Smooth muscle cell of the brain vasculature (primary cell): ENCODE measurements around the gene FKBP11.
"Not testable (repeated sequence)": the region's sequence is repeated elsewhere in the genome, so short reads cannot be mapped to it uniquely, and the experiment has no call there.

Experiments
- DNase-seq: peaks from one replicate; pipeline ENCODE4 v3.0.0-alpha.2; 2012; ENCODE audit warnings: low read depth, low spot score

Gene FKBP11

DNA sequence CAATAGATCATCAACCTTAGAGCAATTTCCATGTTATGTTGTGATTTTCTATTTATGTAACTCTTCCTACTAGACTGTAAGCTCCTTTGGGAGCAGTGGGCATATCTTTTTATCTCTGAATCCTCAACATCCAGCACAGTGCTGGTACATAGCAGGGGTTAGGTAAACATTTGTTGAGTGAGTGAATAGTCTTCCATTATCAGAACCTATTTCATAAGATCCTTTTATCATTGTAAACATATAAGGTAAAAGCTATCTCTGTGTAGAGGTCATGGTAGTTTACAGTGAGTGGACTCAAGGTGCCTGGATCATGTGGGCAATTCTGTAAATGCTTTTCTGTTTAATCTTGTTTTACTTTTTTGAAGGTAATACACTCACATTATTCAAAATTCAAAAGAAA lies 15.1 kb downstream of the FKBP11 start:
- DNase-seq = no peak

DNA sequence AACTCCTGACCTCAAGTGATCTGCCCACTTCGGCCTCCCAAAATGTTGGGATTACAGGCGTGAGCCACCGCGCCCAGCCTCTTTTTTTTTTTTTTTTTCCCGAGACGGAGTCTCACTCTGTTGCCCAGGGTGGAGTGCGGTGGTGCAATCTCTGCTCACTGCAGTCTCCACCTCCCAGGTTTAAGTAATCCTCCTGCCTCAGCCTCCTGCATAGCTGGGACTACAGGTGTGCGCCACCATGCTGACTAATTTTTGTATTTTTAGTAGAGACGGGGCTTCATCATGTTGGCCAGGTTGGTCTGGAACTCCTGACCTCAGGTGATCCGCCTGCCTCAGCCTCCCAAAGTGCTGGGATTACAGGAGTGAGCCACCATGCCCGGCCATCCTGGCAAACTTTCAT lies 15.6 kb downstream of the FKBP11 start:
- DNase-seq = not testable (repeated sequence)

DNA sequence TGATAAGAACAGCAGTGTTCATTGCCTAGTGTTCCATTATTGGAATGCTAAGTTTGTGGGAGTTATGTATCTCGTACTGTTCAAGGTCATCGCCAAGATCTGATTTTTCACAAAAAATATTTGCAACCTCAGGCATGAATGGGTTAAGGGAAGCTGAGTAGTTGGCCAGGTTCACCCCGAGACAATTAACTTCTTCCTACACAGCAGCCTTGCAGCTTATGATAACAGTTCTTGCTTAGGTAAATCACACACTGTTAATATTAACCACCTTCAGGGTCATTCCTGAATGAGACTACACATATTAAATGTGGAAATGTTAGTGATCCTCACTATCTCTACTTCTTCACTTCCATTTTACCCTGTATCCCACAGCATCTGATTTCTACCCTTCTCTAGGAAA lies 18.0 kb downstream of the FKBP11 start:
- no peak for DNase-seq

DNA sequence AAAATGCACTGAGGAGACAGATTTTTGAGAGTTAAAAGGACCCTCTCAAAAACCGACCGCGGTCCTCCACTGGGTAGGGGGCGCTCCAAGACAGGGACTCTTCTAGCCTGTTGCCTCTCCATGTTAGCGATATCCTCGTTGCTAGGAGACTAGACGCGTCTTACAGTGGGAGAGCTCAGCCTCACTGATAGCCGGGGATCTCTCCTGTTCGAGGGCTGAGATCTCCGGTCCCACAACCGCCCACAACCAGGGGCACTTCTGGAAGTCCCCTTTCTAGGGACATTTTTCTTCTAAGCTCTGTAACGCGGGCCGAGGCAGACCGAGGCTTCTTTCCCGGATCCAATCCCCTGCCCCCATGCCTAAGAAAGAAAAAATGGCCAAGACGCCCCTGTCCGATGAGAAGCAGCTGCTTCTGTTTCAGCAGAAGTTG lies 21.3 kb downstream of the FKBP11 start:
- DNase-seq = peak; percentile 66

DNA sequence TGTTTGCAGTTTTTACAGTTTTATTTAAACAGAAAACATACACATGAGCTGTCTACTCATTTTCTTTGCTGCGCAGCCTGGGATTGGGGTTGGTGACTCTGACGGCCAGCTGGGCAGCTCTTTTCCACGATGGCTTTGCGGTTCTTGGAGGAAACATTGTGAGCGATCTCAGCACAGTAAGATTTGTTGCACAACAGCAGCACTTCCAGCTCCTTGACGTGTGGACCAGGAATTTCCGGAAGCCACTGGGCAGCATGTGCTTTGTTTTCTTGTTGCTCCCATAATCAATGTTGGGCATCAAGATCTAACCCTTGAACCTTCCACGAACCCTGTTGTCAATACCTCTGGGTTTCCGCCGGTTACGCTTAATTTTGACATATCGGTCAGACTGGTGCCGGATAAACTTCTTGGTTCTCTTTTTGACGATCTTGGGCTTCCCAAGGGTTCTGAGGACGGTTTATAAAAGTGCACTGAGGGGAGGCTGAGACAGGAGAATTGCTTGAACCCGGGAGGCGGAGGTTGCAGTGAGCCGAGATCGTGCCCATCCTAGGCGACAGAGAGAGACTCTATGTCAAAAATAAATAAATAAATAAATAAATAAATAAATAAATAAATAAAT lies 21.8 kb downstream of the FKBP11 start:
- DNase-seq = no peak

DNA sequence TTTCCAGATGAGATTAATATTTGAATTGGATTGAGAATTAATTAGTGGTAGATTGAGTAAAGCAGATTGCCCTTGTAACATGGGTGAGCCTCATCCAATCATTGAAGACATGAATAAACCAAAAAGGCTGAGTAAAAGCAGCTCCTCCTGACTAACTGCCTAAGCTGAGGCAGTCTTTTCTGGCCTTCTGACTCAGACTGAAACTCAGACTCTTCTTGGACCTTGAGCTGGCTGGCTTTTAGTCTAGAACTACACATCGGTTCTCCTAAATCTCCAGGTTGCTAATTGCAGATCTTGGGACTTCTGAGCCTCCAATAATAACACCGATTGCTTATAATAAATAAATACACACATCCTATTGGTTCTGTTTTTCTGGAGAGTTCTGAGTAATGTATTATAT lies 24.0 kb downstream of the FKBP11 start:
- no peak for DNase-seq

DNA sequence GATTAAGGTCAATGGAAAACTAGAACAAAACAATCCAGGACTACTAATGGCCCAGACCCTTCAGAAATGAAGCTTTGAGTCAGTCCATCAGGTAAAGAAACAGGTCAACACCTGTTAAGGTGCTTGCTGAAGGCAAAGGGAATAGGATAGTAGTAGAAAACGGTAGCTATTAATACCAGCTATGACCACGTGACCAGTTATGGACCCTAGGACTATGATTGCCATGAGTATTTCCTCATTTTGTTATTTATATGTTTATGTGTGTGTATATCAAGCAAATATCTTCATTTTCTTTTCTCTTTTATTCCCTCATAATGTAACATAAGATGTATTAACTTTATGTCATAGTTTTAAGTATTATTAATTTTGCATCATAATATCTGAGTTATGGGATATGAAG lies 25.6 kb downstream of the FKBP11 start:
- no peak for DNase-seq

DNA sequence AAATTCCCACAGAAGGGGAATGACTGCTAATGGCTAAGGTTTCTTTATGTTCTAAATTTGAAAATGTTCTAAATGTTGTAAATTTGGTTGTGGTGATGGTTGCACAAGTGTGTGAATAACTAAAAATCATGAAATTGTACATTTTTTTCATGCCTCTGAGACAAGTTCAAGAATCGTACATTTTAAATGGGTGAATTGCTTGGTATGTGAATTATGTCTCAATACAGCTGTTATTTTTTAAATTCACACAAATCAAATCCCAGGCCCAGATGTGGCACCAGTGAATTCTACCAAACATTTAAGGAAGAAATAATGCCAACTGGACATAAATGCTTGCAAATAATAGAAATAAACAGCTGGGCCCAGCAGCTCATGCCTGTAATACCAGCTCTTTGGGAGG lies 31.0 kb downstream of the FKBP11 start:
- no peak for DNase-seq

DNA sequence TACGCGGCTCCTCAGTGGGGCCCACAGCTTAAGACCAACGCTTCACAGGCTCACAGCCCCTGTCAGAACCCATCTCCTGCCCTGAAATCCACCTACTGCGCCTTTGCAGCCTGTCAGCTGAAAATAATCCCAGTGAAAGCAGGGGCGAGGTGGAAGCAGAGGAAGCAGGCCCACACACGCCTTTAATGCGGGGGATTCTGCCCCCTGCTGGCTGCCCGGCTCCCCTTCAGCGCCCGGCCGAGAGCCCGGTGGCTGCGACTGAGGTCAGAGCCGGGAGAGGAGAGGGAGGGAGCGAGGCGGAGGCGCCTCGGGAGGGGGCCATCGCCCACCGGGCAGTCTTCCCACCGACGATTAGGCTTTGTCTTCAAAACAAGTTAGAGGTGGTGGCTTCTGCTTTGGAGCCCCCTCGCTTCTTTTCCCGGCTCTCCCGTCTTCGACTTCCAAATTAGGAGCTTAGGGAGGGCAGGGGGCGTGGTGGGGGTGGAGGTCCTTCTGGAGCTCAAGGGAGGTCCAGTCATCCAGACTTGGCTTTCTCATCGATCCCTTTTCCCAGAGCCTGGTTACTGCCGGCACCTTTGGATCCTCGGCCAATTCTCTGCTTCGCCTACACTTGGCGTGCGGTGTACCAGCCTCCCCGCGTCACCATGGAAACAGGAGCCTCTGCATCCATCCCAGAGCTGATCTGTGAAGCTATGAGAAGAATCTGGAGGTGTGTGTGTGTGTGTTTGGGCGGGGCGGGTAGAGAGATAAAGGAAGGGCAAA lies 34.5 kb downstream of the FKBP11 start:
- DNase-seq = peak; percentile 29

DNA sequence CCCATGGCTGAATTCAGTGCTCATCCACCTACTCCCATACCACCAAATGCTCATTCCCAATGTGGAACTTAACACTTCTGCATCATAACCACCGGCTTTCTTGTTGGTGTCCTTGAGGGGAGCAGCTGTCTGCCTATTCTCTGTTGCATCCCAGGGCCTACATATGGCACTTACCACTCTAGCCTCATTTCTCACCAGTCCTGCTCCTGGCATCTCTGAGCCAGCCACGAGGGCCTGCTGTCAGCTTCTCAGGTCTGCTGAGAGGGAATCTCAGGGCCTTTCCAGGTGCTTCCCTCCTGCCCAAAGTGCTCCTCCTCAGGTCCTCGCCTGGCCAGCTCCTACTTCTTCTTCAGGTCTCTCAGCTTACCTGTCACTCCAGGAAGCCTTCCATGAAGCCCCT lies 35.6 kb downstream of the FKBP11 start:
- DNase-seq = no peak

DNA sequence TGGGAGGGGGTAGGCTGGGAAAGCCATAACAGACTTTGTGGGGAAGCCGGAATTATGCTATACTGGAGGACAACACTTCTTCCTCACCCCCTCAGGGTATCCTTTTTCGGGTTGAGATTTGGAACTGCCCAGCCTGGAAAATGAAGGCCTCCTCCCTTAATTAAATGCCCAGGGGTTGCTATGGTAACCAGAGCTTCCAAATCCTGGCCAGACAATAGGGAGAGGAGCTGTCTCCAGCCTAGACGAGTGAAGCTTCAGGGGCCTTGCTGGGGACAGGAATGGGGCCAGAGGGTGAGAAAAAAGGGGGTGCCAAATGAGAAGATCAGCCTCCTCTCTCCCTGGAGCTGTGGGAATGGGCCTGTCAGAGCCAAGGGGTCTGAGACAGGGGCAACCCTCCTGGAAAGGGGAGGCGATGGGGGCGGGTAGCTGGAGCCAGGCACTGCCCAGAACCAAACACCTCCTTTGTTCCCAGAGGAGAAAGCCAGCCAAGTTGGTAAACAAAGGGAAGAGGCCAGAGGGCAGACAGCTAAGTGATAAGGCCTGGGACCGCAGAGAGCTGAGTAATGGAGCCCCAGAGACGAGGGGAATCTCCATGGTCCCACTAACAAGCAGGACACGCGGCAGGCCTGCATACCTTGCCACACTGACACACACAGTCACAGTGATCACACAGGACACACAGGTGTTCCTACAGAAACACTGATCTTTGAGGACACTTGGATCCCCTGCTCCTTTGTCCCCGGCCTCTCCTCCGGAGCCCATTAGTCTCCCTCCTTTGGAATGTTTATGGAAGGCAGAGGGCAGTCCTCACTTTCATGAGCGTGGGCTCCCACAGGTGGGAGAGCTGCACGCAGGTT lies 41.8 kb downstream of the FKBP11 start:
- DNase-seq = no peak

DNA sequence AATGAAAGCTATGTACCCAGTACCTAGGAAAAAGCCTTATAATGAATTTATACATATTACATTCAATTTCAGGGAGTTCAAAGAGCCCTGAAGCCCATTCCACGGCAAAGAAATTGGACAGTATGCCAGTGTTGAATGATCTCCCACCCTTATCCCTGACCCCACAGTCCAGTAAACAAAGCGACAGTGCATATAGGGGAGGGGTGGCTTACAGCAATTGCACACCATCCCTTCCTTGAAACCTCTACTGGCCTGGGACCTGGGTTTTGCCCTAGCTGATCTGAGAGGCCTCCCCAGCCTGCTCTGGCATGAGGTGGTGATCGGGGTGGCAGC lies 42.4 kb downstream of the FKBP11 start:
- no peak for DNase-seq

DNA sequence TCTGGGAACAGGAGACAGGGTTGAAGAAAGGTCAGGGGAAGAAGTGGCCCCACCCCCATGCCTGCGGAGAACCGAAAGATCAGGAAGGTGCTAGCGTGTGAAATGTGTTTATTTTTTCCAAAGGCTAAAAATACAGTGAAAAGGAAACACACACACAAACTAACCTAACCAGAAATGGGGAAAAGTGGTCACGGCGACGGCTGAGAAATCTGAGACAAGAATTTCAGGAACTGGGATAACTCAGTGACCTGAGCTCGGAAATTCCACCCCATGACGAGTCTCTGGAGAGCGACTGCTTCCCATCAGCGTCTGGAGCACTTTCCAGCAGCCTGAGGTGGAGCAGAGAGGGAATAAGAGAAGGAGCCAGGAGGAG lies 43.0 kb downstream of the FKBP11 start:
- DNase-seq = no peak

DNA sequence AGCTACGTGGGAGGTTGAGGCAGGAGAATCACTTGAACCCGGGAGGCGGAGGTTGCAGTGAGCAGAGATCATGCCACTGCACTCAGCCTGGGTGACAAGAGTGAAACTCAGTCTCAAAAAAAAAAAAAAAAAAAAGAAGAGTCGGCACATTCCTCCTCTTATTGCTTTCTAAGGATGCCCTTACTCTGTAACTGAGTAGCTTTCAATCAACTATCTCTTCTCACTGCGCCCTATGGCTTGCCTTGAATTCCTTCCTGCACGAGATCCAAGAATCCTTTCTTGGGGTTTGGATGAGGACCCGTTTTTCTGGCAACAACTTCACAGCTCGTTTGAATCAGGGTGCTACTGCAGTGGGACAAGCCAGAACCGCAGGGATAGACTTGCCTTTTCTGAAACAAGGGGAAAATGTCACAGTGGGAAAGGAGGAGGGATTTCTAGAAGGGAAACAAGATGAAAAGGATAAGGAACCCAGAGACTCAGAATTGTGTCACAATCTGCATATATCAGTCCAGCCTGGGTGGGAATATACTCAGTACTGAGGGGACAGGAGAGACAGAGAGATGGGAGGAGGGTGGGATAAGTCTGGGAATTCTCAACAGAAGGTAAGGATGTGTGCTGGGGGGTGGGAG lies 43.5 kb downstream of the FKBP11 start:
- no peak for DNase-seq

DNA sequence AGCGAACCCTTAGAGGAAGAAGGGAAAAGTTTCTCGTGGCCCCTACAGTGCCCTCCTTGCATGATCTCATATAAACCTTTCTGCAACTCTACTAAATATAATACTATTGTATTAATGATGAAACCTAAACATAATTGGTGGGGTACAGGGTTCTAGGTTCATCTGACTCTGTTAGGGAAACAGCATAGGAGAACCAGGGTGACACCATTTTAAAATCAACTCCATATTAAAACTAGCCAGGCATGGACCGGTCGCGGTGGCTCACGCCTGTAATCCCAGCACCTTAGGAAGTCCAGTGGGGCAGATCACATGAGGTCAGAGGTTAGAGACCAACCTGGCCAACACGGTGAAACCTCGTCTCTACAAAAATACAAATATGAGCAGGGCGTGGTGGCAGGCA lies 44.6 kb downstream of the FKBP11 start:
- no peak for DNase-seq

DNA sequence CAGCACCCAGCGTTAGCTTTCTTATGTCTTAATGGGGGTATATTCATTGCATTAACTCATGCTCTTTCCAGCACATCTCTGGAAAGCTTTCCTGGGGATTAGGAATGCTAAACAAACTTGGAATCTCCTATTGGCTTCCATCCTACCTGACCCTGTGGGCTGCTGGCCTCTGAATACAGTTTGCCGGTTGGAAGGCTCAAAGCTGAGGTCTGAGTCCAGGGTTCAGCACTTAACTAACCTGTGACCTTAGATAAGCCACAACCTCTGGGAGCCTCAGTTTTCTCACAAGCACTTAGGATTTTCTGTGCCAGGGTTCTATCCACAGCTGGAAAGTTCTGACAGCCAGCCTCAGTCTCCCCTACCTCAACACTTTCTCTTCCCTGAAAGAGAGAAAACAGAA lies 46.7 kb downstream of the FKBP11 start:
- DNase-seq = no peak

DNA sequence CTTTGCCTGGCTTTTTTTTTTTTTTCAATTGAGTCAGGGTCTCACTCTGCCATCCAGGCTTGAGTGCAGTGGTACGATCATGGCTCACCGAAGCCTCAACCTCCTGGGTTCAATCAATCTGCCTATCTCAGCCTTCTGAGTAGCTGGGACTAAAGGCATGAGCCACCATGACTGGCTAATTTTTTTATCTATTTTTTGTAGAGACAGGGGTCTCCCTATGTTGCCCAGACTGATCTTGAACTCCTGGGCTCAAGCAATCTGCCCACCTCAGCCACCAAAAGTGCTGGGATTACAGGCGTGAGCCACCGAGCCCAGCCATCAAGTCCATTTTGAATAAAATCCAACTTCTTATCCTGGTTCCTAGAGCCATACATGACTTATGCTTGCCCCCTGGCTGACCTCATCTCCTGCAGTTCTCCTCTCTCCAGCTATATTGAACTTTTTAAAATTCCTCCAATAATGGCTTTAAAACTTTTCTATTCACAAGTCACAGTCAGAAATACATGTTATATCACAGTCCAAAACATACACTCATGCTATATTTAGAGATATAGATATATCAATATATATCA lies 49.3 kb downstream of the FKBP11 start:
- DNase-seq = no peak

DNA sequence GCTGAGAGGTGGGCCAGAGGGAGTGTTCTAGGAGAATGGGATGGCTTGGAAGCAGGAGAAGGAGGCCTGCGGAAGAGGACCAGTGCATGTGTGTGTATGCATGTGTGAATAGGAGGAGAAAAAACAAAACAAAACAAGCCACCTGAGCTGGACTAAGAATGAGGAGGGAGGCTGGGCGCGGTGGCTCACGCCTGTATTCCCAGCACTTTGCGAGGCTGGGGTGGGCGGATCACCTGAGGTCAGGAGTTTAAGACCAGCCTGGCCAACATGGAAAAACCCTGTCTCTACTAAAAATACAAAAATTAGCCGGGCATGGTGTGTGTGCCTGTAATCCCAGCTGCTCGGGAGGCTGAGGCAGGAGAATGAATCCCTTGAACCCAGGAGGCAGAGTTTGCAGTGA lies 51.8 kb downstream of the FKBP11 start:
- DNase-seq = not testable (repeated sequence)

DNA sequence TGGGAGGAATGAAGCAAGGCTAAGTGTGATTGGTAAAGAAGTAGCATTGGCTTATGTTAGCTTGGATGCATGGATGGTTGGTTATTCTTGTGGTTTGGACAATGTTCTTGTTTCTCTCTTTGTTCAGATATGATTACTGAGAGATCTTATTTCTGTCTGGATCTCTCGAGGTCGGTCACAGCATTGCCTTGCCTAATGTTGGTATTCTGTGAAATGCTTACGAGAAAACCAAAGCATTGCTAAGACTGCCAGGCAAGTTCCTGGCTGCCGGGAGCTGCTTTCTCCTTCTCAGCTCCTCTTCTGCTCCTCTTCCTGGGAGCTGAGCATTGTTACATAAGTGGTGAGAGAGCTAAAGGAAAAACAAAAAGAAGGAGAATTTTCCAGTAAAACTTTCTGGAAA lies 52.2 kb downstream of the FKBP11 start:
- DNase-seq = no peak
